ENCODE data around the gene SERPINE1.
A peak's percentile ranks its signal among the peaks of the same experiment; 100 is the strongest.

The SERPINE1 gene

DNA sequence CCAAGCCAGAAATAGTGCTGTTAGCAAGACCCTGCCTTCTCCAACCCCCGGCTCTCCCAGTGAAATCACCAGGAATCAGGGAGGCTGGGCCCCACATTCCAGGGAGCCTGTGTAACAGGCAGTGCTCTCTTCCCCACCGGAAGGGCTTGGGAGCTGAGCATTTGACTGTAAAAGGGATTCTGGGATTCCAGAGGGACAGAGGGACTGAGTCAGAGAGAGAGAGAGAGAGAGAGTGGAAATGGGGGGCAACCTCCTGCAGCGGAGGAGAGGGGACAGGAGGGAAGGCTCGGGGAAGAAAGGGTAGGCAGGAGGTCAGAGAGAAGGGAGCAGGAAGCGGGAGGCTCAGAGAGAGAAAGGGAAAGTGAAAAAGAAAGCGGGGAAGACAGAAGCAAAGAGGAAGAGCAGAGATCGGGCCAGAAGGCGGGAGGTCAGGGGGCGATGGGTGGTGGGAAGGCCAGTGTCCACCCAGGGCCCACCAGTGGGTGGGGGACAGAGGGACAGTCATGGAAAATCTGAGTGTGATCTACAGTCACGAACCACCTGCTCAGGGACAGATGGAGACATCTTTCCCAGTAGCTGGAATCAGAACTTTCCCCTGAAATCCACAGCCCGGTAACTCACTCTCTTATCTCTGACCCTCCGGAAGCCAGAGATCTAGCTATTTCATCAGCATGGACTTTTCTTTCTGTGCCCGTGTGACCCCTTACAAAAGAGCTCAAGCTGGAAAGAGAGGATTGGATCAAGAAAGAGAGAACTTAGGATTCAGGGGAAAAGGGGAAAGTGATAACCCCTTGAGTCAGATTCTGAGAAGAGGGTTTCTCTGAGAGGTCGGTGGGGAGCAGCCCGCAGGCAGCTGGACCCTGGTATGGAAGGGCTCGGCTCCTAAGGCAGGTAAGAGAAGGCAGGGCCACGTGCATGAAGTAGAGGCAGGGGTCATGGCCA, 4.6 kb upstream of the SERPINE1 start:
- WGBS (ENCODE audit: extremely low coverage, insufficient coverage, low lambda C conversion rate) = no CpG with 5 or more reads among the region's 17 CpGs
- H3K56ac ChIP-seq (ENCODE audit: low read length) = peak overlapping the region; percentile 67
- H3K4ac ChIP-seq (ENCODE audit: low read depth, low read length) = no peak overlapping the region
- DNase-seq = peak; percentile 96
- H3K4me1 ChIP-seq (ENCODE audit: control insufficient read depth, low read depth, low read length) = peaks cover 4% of the 10 kb centered on the region
- H3K79me2 ChIP-seq (ENCODE audit: control insufficient read depth, insufficient read depth, low read length) = no peaks in the 10 kb centered on the region
- peak overlapping the region; percentile 52 for H3K18ac ChIP-seq (ENCODE audit: low read length)
- no peak overlapping the region for H3K4me2 ChIP-seq (ENCODE audit: low read length)
- no peaks in the 10 kb centered on the region for H3K36me3 ChIP-seq (ENCODE audit: control insufficient read depth, insufficient read depth, low read length)
- H3K79me1 ChIP-seq (ENCODE audit: low read length) = no peaks in the 10 kb centered on the region
- H4K8ac ChIP-seq (ENCODE audit: low read depth, low read length) = no peak overlapping the region
- no peak overlapping the region for H3K4me3 ChIP-seq (ENCODE audit: low read length)
- no peak overlapping the region for H4K5ac ChIP-seq (ENCODE audit: low read length)
- H3K9ac ChIP-seq (ENCODE audit: low read length) = peak overlapping the region; percentile 25
- H2AK5ac ChIP-seq (ENCODE audit: low read length) = no peak overlapping the region
- H2BK120ac ChIP-seq (ENCODE audit: low read depth, low read length) = peak overlapping the region; percentile 19
- peak overlapping the region; percentile 64 for H3K27ac ChIP-seq (ENCODE audit: low read depth, low read length)
- no peaks in the 10 kb centered on the region for H3K27me3 ChIP-seq (ENCODE audit: insufficient read depth, low read length, poor library complexity)
- no peak overlapping the region for H2BK15ac ChIP-seq (replicated peaks; ENCODE audit: low read depth)
- H3K23ac ChIP-seq (ENCODE audit: low read length) = no peak overlapping the region
- no peak overlapping the region for H2BK5ac ChIP-seq (ENCODE audit: low read length)

DNA sequence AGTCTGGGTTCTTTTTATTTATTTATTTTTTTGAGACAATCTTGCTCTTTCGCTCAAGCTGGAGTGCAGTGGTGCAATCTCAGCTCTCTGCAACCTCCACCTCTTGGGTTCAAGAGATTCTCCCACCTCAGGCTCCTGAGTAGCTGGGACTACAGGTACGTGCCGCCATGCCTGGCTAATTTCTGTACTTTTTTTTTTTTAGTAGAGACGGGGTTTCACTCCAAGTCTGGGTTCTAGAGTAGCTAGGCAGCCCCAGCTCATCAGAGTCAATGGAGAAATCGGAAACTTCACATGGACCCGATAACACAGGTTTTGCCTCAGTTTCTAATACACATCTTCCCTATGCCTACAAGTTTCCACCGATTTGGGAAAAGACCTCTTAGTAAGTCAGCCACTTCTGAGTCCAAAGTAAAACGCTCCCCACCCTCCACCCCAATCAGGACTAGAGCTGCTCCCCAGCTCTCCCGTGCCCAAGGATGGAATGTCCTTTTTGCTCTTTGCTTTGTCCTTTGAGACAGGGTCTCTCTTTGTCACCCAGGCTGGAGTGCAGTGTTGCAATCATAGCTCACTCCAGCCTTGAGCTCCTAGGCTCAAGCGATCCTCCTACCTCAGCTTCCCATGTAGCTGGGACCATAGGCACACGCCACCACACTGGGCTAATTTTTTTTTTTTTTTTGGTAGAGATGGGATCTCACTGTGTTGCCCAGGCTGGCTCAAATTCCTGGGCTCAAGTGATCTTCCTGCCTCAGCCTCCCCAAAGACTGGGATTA, 3.8 kb upstream of the SERPINE1 start:
- Histone ChIP-seq H3K18ac (ENCODE audit: low read length) (peak overlapping the region; percentile 34), H3K79me1 (ENCODE audit: low read length) (no peaks in the 10 kb centered on the region), H4K8ac (ENCODE audit: low read depth, low read length) (no peak overlapping the region), H3K27me3 (ENCODE audit: insufficient read depth, low read length, poor library complexity) (no peaks in the 10 kb centered on the region), H2BK15ac (replicated peaks; ENCODE audit: low read depth) (no peak overlapping the region), H3K56ac (ENCODE audit: low read length) (peak overlapping the region; percentile 67), H3K4me1 (ENCODE audit: control insufficient read depth, low read depth, low read length) (peaks cover 4% of the 10 kb centered on the region), H3K4ac (ENCODE audit: low read depth, low read length) (no peak overlapping the region), H3K79me2 (ENCODE audit: control insufficient read depth, insufficient read depth, low read length) (no peaks in the 10 kb centered on the region), H3K4me3 (ENCODE audit: low read length) (no peak overlapping the region), H3K36me3 (ENCODE audit: control insufficient read depth, insufficient read depth, low read length) (no peaks in the 10 kb centered on the region), H2BK120ac (ENCODE audit: low read depth, low read length) (no peak overlapping the region), H3K4me2 (ENCODE audit: low read length) (no peak overlapping the region), H3K23ac (ENCODE audit: low read length) (no peak overlapping the region), H3K9ac (ENCODE audit: low read length) (no peak overlapping the region), H4K5ac (ENCODE audit: low read length) (no peak overlapping the region), H3K27ac (ENCODE audit: low read depth, low read length) (peak overlapping the region; percentile 64), H2AK5ac (ENCODE audit: low read length) (no peak overlapping the region), H2BK5ac (ENCODE audit: low read length) (no peak overlapping the region)
- WGBS (ENCODE audit: extremely low coverage, insufficient coverage, low lambda C conversion rate) = no CpG with 5 or more reads among the region's 11 CpGs
- no peak for DNase-seq

- WGBS (ENCODE audit: extremely low coverage, insufficient coverage, low lambda C conversion rate) = no CpG with 5 or more reads among the region's 3 CpGs
- Histone ChIP-seq H3K4ac (ENCODE audit: low read depth, low read length) (no peak overlapping the region), H3K4me2 (ENCODE audit: low read length) (no peak overlapping the region), H4K5ac (ENCODE audit: low read length) (no peak overlapping the region), H4K8ac (ENCODE audit: low read depth, low read length) (no peak overlapping the region), H2AK5ac (ENCODE audit: low read length) (no peak overlapping the region), H2BK15ac (replicated peaks; ENCODE audit: low read depth) (no peak overlapping the region), H3K27me3 (ENCODE audit: insufficient read depth, low read length, poor library complexity) (no peaks in the 10 kb centered on the region), H3K27ac (ENCODE audit: low read depth, low read length) (no peak overlapping the region), H3K56ac (ENCODE audit: low read length) (no peak overlapping the region), H3K9ac (ENCODE audit: low read length) (no peak overlapping the region), H3K4me1 (ENCODE audit: control insufficient read depth, low read depth, low read length) (peaks cover 4% of the 10 kb centered on the region), H2BK5ac (ENCODE audit: low read length) (no peak overlapping the region), H3K23ac (ENCODE audit: low read length) (no peak overlapping the region), H2BK120ac (ENCODE audit: low read depth, low read length) (no peak overlapping the region), H3K79me2 (ENCODE audit: control insufficient read depth, insufficient read depth, low read length) (no peaks in the 10 kb centered on the region), H3K18ac (ENCODE audit: low read length) (no peak overlapping the region), H3K4me3 (ENCODE audit: low read length) (no peak overlapping the region), H3K36me3 (ENCODE audit: control insufficient read depth, insufficient read depth, low read length) (no peaks in the 10 kb centered on the region), H3K79me1 (ENCODE audit: low read length) (no peaks in the 10 kb centered on the region)
- no peak for DNase-seq
Measured at GRCh38 chr7:101123703-101124068, 3.2 kb upstream of the SERPINE1 start.

- H4K5ac ChIP-seq (ENCODE audit: low read length) = no peak overlapping the region
- peaks cover 4% of the 10 kb centered on the region for H3K4me1 ChIP-seq (ENCODE audit: control insufficient read depth, low read depth, low read length)
- no peak overlapping the region for H3K4ac ChIP-seq (ENCODE audit: low read depth, low read length)
- no peak overlapping the region for H2BK120ac ChIP-seq (ENCODE audit: low read depth, low read length)
- H3K4me2 ChIP-seq (ENCODE audit: low read length) = no peak overlapping the region
- no peak overlapping the region for H2AK5ac ChIP-seq (ENCODE audit: low read length)
- no peaks in the 10 kb centered on the region for H3K27me3 ChIP-seq (ENCODE audit: insufficient read depth, low read length, poor library complexity)
- no peak overlapping the region for H3K9ac ChIP-seq (ENCODE audit: low read length)
- peak; percentile 83 for DNase-seq
- H4K8ac ChIP-seq (ENCODE audit: low read depth, low read length) = no peak overlapping the region
- no peak overlapping the region for H3K23ac ChIP-seq (ENCODE audit: low read length)
- H3K18ac ChIP-seq (ENCODE audit: low read length) = peak overlapping the region; percentile 8
- no peak overlapping the region for H2BK5ac ChIP-seq (ENCODE audit: low read length)
- H3K27ac ChIP-seq (ENCODE audit: low read depth, low read length) = no peak overlapping the region
- no peak overlapping the region for H2BK15ac ChIP-seq (replicated peaks; ENCODE audit: low read depth)
- WGBS (ENCODE audit: extremely low coverage, insufficient coverage, low lambda C conversion rate) = no CpG with 5 or more reads among the region's 7 CpGs
- no peaks in the 10 kb centered on the region for H3K79me2 ChIP-seq (ENCODE audit: control insufficient read depth, insufficient read depth, low read length)
- H3K56ac ChIP-seq (ENCODE audit: low read length) = no peak overlapping the region
- no peak overlapping the region for H3K4me3 ChIP-seq (ENCODE audit: low read length)
- no peaks in the 10 kb centered on the region for H3K36me3 ChIP-seq (ENCODE audit: control insufficient read depth, insufficient read depth, low read length)
- H3K79me1 ChIP-seq (ENCODE audit: low read length) = no peaks in the 10 kb centered on the region
Measured at GRCh38 chr7:101124376-101125056, 2.4 kb upstream of the SERPINE1 start.

- H4K5ac ChIP-seq (ENCODE audit: low read length) = no peak overlapping the region
- no peak overlapping the region for H3K4me3 ChIP-seq (ENCODE audit: low read length)
- peaks cover 4% of the 10 kb centered on the region for H3K4me1 ChIP-seq (ENCODE audit: control insufficient read depth, low read depth, low read length)
- H3K27ac ChIP-seq (ENCODE audit: low read depth, low read length) = no peak overlapping the region
- DNase-seq = no peak
- H3K79me1 ChIP-seq (ENCODE audit: low read length) = no peaks in the 10 kb centered on the region
- no peaks in the 10 kb centered on the region for H3K27me3 ChIP-seq (ENCODE audit: insufficient read depth, low read length, poor library complexity)
- H3K36me3 ChIP-seq (ENCODE audit: control insufficient read depth, insufficient read depth, low read length) = no peaks in the 10 kb centered on the region
- H3K18ac ChIP-seq (ENCODE audit: low read length) = peak overlapping the region; percentile 15
- H3K23ac ChIP-seq (ENCODE audit: low read length) = no peak overlapping the region
- H3K4me2 ChIP-seq (ENCODE audit: low read length) = no peak overlapping the region
- no peak overlapping the region for H3K9ac ChIP-seq (ENCODE audit: low read length)
- no peak overlapping the region for H2BK15ac ChIP-seq (replicated peaks; ENCODE audit: low read depth)
- no CpG with 5 or more reads among the region's 15 CpGs for WGBS (ENCODE audit: extremely low coverage, insufficient coverage, low lambda C conversion rate)
- H3K4ac ChIP-seq (ENCODE audit: low read depth, low read length) = peak overlapping the region; percentile 19
- peak overlapping the region; percentile 31 for H2AK5ac ChIP-seq (ENCODE audit: low read length)
- H3K79me2 ChIP-seq (ENCODE audit: control insufficient read depth, insufficient read depth, low read length) = no peaks in the 10 kb centered on the region
- H2BK5ac ChIP-seq (ENCODE audit: low read length) = no peak overlapping the region
- H4K8ac ChIP-seq (ENCODE audit: low read depth, low read length) = no peak overlapping the region
- peak overlapping the region; percentile 17 for H3K56ac ChIP-seq (ENCODE audit: low read length)
- no peak overlapping the region for H2BK120ac ChIP-seq (ENCODE audit: low read depth, low read length)
Measured at GRCh38 chr7:101125989-101126650, 784 bp upstream of the SERPINE1 start.
